ENCODE measurements around the gene CHST4.
"Not testable (repeated sequence)": the region's sequence is repeated elsewhere in the genome, so short reads cannot be mapped to it uniquely, and the experiment has no call there.

Gene CHST4

DNA sequence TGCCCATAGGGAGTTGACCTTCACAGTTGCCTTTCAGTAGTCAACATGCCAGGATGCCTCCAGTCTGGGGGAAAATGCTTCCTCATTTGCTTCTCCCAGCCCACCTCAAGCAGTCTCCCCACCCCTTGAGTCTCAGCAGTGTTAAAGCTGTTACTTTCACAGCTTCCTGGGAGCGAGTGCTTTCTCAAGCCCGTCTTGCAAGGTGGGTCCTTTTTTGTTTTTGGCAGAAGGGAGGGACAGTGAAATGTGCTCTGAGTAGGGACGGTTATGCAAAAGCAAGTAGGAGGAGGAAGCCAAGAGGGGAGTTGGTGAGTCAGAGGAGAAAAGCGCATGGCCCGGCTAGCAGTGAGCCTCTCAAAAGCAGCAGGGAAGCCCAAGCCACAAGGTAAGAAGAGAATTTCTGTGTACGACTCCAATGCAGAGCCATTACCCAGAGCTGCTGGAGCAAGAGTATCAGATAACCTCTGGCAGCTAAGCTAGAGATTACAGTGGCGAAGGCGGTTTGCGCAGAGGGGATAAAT is at the start of gene CHST4:
CHST4 (plus strand) TSS at position 316 of the 521 bp plus-strand sequence. CDS start 10,252 bp downstream, outside the sequence.
- DNase-seq: no peak

DNA sequence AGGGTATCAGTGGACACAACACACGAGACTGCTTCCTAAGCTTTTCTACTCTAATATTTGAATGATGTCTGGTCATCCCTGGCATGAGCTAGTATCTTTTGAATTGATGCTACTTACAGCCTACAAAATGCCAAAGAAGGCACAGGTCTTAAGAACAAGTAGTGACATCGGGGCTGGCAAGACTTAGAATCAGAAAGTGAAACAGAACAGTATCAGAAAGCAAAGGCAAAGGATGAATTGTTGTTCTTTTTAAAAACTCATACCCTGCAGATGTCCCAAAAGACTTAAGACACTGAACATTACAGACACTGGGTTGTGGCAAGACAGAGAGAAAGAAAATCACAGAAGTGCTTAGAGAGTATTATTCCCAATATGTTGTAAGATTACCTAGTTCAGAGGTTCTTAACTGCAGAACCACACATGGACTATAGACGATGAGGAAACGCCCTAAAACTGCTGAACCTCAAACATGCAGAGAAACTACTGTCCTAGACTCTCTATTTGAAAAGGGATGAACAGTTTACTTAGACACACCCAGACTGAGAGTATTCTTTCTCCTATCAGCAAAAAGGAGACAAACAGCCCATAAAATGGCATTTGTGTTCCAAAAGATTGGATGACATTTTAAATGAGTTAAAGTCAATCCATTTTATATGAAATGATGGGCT is 49.6 kb upstream of the CHST4 start:
- no peak for DNase-seq

DNA sequence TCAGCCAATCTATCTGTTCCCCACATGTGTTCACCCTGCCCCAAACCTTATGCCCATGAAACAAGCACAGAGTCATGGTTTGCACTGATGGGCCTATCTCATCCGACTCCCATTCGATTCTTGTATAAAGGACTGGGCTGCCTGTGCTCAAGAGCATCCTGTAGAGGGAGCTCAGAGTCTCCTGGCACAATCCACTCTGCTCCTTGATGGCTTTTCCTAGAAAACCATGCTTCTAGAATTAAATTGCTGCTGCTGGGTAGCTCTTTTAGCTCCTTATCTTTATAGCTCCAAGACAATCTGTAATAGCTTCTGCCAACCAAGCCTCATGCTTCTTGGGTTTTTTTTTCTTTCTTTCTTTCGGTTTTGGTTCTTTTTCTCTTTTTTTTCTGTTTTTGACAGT is 46.8 kb upstream of the CHST4 start:
- DNase-seq: no peak

DNA sequence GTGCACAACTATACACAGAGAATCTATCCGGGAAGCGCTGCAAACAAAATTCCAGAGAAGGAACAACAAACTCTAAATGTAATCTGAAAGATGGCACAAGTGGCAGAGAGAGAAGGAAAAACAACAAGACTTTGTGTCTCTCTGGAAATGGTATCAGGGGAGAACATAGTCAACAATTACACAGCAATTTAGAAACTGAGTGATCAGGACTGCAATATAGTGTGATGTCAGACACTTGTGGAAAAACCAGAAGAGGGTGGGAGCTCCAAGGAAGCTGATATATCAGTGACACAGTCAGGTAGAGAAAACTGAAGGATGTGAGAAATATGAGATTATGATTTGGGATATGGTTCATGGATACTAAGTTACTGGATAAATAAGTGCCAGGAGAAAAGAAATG is 45.3 kb upstream of the CHST4 start:
- no peak for DNase-seq

DNA sequence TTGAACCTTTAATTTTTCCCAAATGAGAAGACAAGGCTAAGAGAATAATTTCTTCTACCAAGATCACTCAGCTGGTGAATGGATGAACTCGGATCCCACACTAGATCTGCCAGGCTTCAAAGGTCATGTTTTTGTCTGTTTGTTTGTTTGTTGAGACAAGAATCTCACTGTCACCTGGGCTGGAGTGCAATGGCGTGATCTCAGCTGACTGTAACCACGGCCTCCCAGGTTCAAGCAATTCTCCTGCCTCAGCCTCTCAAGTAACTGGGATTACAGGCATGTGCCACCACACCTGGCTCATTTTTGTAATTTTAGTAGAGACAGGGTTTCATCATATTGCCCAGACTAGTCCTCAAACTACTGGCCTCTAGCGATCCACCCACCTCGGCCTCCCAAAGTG is 43.7 kb upstream of the CHST4 start:
- DNase-seq: no peak

DNA sequence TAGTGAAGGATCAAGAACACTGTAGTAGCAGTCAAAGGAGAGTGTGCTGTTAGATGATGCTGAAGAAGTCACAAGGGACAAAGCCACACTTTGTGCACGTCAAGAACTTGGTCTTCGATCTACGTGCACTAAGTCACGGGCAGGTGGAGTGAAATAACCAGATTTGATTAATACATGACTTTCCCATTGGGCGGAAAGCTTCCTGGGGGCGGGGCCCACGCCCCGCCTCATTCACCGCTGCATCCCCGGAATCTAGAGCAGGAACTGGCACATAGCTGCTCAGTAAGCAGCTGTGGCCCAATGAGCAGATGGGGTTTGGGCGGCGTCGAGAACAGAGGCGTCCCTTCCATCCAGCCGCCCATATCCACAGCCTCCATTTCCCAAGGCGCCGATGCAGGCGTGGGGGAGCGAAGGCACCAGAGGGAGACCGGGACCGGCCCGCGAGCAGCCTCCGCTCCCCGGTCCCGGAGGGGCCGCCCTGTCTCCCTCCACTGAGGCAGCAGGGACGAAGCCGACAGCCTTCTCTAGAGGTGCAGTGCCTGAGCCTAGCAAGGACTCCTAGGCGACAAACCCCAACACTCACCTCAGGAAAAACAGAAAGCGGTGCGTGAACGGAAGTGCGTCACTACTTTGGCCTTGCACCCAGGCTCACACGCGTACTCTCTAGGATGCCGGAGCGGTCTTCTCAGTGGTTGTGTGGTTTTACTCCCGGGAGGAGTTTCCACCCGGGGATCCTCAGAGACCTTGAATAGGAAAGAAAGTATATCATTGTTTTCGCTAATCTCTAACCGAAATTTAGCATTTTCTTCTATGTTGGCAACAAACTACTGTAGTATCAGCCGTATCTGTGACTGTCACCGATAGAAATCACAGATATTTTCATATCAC is 42.0 kb upstream of the CHST4 start:
- peak; percentile 93 for DNase-seq

DNA sequence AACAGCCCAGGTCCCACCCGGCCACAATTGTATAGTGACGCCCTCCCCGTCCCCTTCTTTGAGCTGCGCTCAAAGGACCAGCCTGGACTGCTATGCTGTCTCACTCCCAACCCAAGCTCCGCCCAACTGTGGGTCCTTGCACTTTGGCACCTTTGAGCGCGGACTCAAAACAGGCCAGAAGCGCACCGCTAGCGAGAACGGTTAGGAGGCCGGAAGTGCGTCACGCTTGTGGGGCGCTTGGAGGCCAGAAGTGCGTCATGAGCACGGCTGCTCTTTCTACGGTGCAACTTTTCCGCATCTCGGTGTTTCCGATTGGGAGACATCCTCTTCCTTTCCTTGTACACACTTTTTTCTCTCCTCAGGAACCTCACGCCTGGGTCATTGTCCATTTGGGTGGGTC is 37.1 kb upstream of the CHST4 start, which contains the start of gene ZNF19:
ZNF19 (minus strand) TSS at position 203 of the 400 bp plus-strand sequence. CDS start 7,210 bp downstream, outside the sequence.
- no peak for DNase-seq

DNA sequence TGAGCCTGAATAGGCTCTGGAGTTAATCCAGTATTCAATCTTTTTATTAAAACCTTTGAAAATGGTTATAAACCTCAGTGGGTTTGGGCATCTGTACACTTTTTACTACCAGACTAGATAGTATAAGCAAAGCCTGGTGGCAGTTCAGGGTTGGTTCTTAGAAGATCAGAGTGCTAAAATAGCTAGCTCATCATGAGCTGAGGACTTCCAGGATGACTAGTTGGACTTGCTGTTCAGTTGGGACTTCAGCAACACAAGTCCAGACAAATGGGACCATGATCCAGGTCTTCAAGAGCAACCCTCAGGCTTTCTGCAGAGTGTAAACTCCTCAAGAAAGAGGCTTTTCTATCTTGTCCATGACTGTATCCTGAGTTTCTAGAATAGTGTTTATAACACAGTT is 35.9 kb upstream of the CHST4 start:
- no peak for DNase-seq

DNA sequence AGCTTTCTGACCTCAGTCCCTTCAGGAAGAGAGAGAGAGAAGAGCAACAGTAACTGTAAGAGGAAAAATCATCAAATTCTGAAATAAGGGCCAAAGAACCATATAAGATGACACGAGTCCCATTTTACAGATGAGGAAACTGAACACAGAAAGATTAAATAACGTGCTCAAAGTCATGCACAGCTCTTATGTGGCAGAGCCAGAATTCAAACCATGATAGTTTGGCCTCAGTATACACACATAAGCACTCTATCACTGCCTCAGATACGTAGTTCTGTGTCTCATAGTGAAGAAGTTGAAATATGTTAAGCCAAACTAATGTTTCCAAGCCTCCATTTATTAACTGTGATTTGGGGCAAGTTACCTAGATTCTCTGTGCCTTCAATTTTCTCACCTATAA is 35.2 kb upstream of the CHST4 start:
- DNase-seq: no peak

DNA sequence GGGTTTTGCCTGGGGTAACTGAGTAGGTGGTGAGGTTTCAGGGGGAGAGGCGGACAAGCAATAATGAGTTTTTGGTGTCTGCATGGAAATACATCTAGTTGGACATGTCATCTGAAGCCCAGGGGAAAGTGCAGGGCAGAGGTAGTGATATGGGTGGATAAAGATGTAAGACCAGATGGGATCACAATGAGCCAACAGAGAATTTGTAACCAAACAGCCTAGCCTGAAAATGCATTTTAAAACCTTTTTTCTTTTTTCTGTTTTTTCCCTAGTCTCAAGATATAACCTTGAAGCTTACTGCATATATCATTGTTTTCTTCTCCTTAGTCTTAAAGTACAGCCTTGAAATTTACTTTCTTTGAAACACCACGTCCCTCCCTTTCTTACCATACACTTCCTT is 33.4 kb upstream of the CHST4 start:
- DNase-seq: no peak

DNA sequence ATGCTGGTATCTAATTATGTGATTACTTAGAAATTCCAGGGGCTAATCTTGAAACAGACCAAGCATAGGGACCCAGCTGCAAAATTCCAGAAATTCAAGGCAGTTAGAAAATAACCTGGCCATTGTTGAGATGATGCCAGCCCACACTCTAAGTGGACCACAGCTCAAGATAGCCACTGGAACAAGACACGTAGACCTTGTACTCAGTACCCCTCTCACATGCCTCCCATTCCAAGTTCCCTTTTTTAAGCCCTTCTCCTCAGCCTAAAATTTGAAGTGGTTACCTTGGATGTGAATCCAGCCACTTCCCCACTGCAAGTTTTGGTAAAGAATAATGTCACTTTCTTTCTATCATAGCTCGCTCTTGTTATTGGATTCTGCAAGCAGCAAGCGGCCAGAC is 33.0 kb upstream of the CHST4 start:
- no peak for DNase-seq

DNA sequence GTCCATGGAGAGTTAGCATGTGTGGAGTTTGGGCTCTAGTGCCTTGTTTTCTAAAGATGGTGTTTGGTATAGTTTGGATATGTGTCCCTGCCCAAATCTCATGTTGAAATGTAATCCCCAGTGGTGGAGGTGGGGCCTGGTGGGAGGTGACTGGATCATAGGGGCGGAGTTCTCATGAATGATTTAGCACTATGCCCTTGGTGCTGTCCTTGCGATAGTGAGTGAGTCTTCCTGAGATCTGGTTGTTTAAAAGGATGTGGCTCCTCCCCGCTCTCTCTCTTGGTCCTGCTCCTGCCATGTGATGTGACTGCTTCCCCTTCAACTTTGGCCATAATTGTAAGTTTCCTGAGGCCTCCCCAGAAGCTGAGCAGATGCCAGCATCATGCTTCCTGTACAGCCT is 28.2 kb upstream of the CHST4 start:
- no peak for DNase-seq

DNA sequence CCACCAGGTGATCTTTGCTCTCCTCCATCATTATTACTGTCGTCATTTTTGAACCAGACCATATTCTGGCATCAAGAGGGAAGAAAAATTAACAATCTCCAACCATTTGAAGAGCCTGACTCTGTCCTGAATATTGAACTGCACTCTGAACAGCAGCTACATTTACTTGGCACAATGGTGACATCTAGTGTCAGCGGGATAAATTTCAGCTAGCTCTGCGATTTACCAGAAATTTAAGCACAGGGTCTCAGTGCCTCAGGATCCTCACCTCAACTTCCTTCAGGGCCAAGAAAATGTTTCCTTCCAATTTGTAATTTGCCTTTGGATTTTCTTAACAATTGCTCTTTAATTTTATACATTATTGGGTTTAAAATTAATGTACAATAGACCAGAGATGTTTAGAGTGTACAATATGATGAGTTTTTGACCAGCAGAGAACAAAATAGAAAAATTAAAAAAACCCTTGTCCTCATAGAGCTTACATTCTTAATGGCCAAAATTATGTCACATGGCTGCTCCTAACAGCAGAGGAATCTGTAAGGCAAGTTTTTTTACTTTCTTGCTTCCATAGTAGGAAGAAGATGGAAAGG is 26.4 kb upstream of the CHST4 start:
- DNase-seq: peak; percentile 67

DNA sequence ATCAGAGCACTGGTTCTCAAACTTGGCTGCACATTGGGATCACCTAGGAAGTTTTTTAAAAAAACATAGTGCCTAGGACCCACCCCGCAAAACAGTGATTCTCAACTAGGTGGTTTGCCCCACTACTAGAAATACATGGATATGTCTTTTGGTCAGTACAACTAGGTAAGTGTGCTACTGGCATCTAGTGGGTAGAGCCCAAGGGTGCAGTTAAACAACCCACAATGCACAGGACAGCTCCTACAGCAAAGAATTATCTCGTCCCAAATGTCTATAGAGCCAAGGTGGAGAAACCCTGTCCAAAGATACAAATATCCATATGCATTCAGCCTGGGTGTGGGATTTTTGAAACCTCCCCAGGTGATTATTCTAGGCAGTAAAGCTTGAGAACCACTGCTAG is 25.3 kb upstream of the CHST4 start:
- no peak for DNase-seq

DNA sequence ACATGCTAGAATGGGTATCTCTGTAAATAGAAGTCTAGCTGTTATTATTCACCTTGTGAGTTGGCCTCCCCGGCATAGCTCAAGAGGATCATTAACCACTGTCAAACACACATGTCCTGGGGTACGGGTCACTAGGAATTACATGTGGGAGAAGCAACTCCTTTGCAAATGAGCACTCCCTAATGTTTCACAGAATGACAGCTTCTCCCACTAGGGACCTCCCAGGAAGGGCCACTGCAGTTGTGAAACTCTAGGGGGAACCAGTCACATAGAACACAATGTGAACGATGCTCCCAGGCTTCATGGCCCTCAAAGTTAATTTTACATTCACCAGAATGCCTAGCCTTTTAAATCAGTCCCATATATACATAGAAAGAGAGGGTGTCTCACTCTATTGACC is 24.7 kb upstream of the CHST4 start:
- no peak for DNase-seq

DNA sequence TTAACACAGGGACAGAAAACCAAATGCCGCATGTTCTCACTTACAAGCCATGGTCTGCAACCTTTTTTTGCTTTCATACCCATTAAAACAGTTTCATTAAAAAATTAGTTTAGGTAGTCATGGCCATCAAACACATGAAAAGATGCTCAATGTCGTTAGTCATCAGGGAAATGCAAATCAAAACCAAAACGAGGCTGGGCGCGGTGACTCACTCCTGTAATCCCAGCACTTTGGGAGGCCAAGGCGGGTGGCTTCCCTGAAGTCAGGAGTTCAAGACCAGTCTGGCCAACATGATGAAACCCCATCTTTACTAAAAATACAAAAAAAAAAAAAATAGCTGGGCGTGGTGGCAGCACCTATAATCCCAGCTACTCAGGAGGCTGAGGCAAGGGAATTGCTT is 22.2 kb upstream of the CHST4 start:
- DNase-seq: not testable (repeated sequence)

DNA sequence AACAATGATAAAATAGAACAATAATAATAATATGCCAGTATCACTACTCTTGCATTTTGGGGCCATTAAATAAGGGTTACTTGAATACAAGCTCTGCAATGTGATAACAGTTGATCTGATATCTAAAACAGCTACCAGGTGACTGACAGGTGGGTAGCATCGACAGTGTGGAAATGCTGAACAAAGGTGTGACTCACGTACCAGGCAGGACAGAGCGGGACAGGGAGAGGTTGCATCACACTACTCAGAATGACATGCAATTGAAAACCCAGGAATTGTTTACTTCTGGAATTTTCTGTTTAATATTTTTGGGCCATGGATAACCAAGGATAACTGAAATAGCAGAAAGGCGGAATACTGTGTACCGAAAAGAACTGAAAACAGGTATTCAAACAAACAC is 21.3 kb upstream of the CHST4 start:
- no peak for DNase-seq

DNA sequence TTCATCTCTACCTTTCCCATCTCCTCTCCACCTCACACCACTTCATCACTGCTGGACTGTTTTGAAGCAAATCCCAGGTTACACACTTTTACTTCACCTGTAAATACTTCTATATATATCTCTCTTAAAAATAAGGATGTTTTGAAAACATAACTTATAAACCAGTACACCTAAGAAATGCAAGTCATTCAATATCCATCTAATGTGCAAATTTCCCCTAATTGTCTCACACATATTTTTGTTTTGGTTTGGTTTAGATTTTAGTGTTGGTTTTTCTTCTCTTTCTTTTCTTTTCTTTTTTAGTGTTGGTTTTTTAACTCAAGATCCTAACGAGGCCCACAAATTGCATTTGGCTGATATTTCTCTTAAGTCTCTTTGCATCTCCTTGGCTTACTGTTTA is 19.2 kb upstream of the CHST4 start:
- DNase-seq: no peak

DNA sequence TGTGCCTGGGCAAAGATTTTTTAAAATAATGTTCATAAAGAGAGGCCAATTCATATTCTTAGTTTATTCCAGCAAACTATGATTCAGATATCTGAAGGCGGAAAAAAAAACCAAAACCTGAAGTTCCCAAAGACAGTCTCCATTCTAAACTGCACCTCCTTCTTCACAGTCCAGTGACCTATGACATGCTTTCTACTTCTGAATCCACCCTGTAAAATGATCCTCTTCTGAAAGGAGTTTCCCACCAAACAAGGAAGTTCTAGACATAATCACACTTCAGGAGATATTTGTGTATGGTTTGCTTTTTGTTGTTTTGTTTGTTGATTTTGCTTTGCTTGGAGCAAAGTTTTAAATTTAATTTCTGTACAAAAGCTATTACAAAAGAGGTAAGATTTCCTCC is 12.9 kb upstream of the CHST4 start:
- no peak for DNase-seq

DNA sequence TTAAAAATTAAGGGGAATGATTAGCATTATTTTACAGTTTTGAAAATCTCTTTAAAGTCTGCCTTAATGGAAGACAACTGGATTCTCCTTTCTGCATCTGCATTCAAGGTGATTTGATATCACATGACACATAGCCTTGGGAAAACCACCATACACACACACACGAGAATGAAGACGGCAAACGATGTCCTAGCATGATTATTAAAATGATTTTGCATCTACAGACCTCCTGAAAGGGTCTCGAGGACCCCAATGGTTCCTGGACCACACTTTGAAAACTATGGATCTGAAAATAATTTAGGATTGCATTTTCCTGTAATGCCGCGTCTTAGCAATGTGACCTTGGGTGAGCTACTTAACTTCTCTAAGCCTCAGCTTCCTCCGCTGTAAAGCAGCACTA is 11.8 kb upstream of the CHST4 start:
- DNase-seq: no peak

DNA sequence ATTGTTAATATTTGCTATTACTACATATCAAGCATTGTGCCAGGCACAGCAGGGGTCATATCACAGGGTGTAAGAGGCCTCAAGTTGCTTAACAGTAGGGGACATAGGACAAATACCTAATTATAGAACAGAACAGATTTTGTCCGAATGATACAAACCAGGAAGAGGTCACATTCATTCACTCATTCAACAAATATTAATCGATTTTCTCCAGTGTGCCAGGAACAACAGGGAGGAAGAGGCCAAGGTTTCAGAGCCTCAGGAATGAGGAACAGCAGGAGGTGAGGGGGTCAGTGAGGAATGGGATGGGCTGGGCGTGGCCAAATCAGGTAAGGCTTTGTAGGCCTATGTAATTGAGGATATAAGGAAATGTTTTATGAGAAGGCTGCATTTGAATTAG is 11.2 kb upstream of the CHST4 start:
- no peak for DNase-seq

DNA sequence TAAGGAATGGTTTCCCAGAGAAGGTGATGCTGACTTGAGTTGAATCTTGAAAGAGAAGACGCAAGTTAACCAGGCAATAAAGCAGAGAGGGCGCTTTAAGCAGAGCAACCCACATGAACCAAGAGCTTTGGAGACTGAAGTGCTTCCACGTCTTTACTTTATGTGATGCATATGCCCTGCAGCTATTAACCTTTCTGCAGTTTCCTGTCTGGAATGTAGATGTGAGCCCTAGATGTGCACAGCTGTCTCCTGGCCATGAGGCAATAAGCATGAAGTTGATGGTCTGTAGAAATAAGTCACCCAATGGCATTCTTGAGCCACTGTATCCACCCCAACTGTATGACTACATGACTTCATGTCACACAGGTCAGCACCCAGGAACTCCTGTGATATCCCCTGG is 5.7 kb upstream of the CHST4 start:
- DNase-seq: no peak

All from RPMI8226 (cell line).